Kidney (tissue), 14 donors: ENCODE measurements around the gene AFG3L2. TPM values are rescaled to one million over a fixed set of nuclear protein-coding genes. Genes with fewer than 3 reads are reported as not detected.

Experiments used
- DNase-seq, 5 donors: peaks; one replicate each; pipeline ENCODE4 v3.0.0-alpha.2; 2013 to 2020
- FAIRE-seq: peaks from 2 replicates; lab custom pipeline; 2012; peaks lifted over from hg19 to GRCh38; lab: Jason Lieb, UNC
- H3K27ac ChIP-seq, 2 donors: one replicate each; pipeline ENCODE4 v1.7.0; 2013; ENCODE audit warnings: low read depth in 2 of 2, low read length in 2 of 2, inconsistent platforms in 1 of 2
- H3K27me3 ChIP-seq: one replicate; pipeline ENCODE4 v1.7.1; 2013; ENCODE audit warnings: low read length, inconsistent platforms; ENCODE audit not compliant: control insufficient read depth, insufficient read depth
- H3K36me3 ChIP-seq, 3 donors: one replicate each; pipeline versions ENCODE4 v1.7.0 to v1.7.1; 2013; ENCODE audit warnings: low read length in 3 of 3, control low read depth in 1 of 3, inconsistent platforms in 1 of 3; ENCODE audit not compliant: insufficient read depth in 3 of 3, control insufficient read depth in 2 of 3
- H3K4me1 ChIP-seq, 3 donors: one replicate each; pipeline versions ENCODE4 v1.7.0 to v1.7.1; 2013; ENCODE audit warnings: low read length in 3 of 3, inconsistent platforms in 1 of 3, low read depth in 1 of 3; ENCODE audit not compliant: control insufficient read depth in 2 of 3, insufficient read depth in 2 of 3
- H3K4me3 ChIP-seq, 3 donors: one replicate each; pipeline versions ENCODE4 v1.7.0 to v1.8.1; 2013; ENCODE audit warnings: low read length in 3 of 3, control low read depth in 1 of 3, inconsistent platforms in 1 of 3
- H3K9ac ChIP-seq, 3 donors: one replicate each; pipeline versions ENCODE4 v1.7.0 to v1.7.1; 2013; ENCODE audit warnings: low read length in 3 of 3, control low read depth in 1 of 3, inconsistent platforms in 1 of 3
- H3K9me3 ChIP-seq, 3 donors: one replicate each; pipeline versions ENCODE4 v1.7.0 to v1.7.1; 2013; ENCODE audit warnings: low read length in 3 of 3, control low read depth in 1 of 3, inconsistent platforms in 1 of 3; ENCODE audit not compliant: control insufficient read depth in 2 of 3, insufficient read depth in 1 of 3
- CTCF ChIP-seq: IDR thresholded peaks from 3 replicates; pipeline ENCODE4 v1.5.1; 2012; ENCODE audit warnings: mild to moderate bottlenecking, moderate library complexity, borderline replicate concordance; ENCODE audit not compliant: insufficient read depth; ENCODE audit errors: extremely low read depth
- intact Hi-C: fragments of 100-400 bp; cut with DNase I; formaldehyde crosslinking; loops from one replicate; pipeline ENCODE4 v1.11.1; 2022
- polyA plus RNA-seq: library from polyadenylated mRNA; stranded (reverse); fragments of 350-450 nt; fragmentation: Illumina TruSeq; extraction: RNeasy Lipid Tissue Mini Kit (QIAGEN cat#74804); gene quantifications from one replicate; pipeline ENCODE4 v1.2.3, GENCODE V29; 2014; ENCODE audit warnings: low read depth, low replicate concordance; ENCODE audit not compliant: insufficient read depth
- total RNA-seq: library from RNA; stranded (reverse); fragmentation: NEBNext Ultra II Directional; extraction: Animal tissue kit (Norgen Biotek cat#: 25700); gene quantifications from one replicate; pipeline ENCODE4 v1.2.1, GENCODE V29; 2021
- donor health status: control.
- donor health status: control.
- donor health status: control.
- donor health status: control.
- donor health status: control.
- donor health status: DM: yes; HTN: yes; CAD: no.
- donor health status: Normal renal cell carcinoma (clear cell type).

Gene AFG3L2
- total and polyA plus RNA-seq, 2 donors from 2014 or later, result 55.9 to 62.7 TPM

GRCh38 chr18:12423393-12423792 lies 46.4 kb upstream of the AFG3L2 start:
- no peak for TF ChIP-seq CTCF
- no peak for FAIRE-seq

GRCh38 chr18:12422936-12423335 lies 45.9 kb upstream of the AFG3L2 start:
- Histone ChIP-seq H3K4me3 (no peak overlapping the region), H3K36me3 (peaks cover 0 to 3% (median 0%) of the 10 kb centered on the region in 3 donors), H3K9ac (no peak overlapping the region), H3K9me3 (no peaks in the 10 kb centered on the region), H3K27ac (no peak overlapping the region), H3K4me1 (no peaks in the 10 kb centered on the region), H3K27me3 (no peaks in the 10 kb centered on the region)
- no peak for TF ChIP-seq CTCF
- DNase-seq (peak in 1 of 5 donors; percentile 16), FAIRE-seq (no peak)
- intact Hi-C loops, result no loop called here

More at GRCh38 chr18:12423393-12423792, 46.4 kb upstream of the AFG3L2 start:
- intact Hi-C loops, result no loop called here
- Histone ChIP-seq H3K9ac (no peak overlapping the region), H3K27me3 (no peaks in the 10 kb centered on the region), H3K4me3 (no peak overlapping the region), H3K27ac (no peak overlapping the region), H3K36me3 (peaks cover 0 to 3% (median 0%) of the 10 kb centered on the region in 3 donors), H3K4me1 (no peaks in the 10 kb centered on the region), H3K9me3 (no peaks in the 10 kb centered on the region)
- DNase-seq, result no peak

GRCh38 chr18:12421732-12422131 lies 44.7 kb upstream of the AFG3L2 start:
- FAIRE-seq, result no peak

More at GRCh38 chr18:12421732-12422131, 44.7 kb upstream of the AFG3L2 start:
- Histone ChIP-seq H3K27ac (no peak overlapping the region), H3K27me3 (no peaks in the 10 kb centered on the region), H3K4me1 (no peaks in the 10 kb centered on the region), H3K4me3 (no peak overlapping the region), H3K9me3 (no peaks in the 10 kb centered on the region), H3K36me3 (no peaks in the 10 kb centered on the region), H3K9ac (no peak overlapping the region)
- no peak for TF ChIP-seq CTCF
- intact Hi-C loops, result no loop called here
- DNase-seq, result no peak
